Measurements from ENCODE around the gene NTRK3. TPM values are rescaled to one million over a fixed set of nuclear protein-coding genes. Genes with fewer than 3 reads are reported as not detected.

Gene NTRK3
- total and polyA plus RNA-seq, 12 donors: 1.6 to 8.5 (median 3.3) TPM

DNA sequence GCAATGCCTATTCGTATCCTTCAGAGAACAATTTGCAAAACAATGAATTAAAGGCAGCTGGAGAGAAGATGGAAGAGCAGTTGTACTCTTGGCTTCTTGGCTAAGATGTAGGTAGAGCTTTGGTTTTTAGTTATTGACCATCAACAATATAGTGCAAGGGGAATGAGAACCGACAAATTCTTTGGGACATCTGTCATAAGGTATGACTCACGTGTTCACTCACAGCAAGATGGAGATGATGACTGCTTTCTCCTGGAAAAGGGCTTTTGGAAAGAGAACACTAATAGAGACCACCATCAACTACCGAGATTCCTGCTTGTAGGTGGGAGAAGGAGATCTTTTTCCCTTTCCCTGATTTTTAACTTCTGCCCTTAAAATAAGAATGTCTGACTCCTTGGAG, 234.9 kb downstream of the NTRK3 start:
- H3K27me3 ChIP-seq: no peaks in the 10 kb centered on the region
- H3K36me3 ChIP-seq (replicated peaks in 1 of 2): no peaks in the 10 kb centered on the region
- H3K4me1 ChIP-seq (replicated peaks in 1 of 2): no peaks in the 10 kb centered on the region
- TF ChIP-seq, protein P1, sequence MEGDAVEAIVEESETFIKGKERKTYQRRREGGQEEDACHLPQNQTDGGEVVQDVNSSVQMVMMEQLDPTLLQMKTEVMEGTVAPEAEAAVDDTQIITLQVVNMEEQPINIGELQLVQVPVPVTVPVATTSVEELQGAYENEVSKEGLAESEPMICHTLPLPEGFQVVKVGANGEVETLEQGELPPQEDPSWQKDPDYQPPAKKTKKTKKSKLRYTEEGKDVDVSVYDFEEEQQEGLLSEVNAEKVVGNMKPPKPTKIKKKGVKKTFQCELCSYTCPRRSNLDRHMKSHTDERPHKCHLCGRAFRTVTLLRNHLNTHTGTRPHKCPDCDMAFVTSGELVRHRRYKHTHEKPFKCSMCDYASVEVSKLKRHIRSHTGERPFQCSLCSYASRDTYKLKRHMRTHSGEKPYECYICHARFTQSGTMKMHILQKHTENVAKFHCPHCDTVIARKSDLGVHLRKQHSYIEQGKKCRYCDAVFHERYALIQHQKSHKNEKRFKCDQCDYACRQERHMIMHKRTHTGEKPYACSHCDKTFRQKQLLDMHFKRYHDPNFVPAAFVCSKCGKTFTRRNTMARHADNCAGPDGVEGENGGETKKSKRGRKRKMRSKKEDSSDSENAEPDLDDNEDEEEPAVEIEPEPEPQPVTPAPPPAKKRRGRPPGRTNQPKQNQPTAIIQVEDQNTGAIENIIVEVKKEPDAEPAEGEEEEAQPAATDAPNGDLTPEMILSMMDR (IDR thresholded peaks at IDR 0.05): no peak
- no peak for TF ChIP-seq POLR2A (IDR thresholded peaks at IDR 0.05)
- no peak overlapping the region for H3K4me3 ChIP-seq
- 61 to 80% (median 73%) methylated on average over 4 of the region's 4 CpGs for WGBS, 4 donors
- intact Hi-C loops (cut with DNase I): no loop called here
- DNase-seq: no peak
- H3K9me3 ChIP-seq (replicated peaks in 1 of 3): no peaks in the 10 kb centered on the region
- no peak overlapping the region for H3K27ac ChIP-seq

DNA sequence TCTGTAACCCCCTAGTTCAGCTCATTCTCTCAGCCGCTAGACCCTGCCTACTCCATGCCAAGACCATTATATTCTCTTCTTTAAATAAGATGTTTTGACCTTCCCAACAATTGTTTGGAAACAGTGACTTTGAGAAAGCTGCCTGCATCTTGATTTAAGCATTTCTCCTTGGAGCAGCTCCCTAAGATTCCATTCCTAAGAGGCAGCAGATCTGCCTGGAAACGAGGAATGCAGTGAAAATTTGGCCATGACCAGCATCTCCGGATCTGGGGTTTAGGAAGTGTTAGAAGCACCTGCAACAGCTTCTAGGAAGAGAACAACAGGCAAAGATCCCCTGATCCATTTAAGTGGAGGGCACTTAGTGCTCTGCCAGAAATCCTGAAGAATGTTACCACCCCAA, 235.7 kb downstream of the NTRK3 start:
- no peak overlapping the region for H3K4me3 ChIP-seq
- H3K9me3 ChIP-seq (replicated peaks in 1 of 3): no peaks in the 10 kb centered on the region
- no peaks in the 10 kb centered on the region for H3K27me3 ChIP-seq
- no peak for DNase-seq
- no peaks in the 10 kb centered on the region for H3K4me1 ChIP-seq (replicated peaks in 1 of 2)
- no peaks in the 10 kb centered on the region for H3K36me3 ChIP-seq (replicated peaks in 1 of 2)
- 43 to 64% (median 61%) methylated on average over 3 of the region's 3 CpGs for WGBS, 4 donors
- intact Hi-C loops (cut with DNase I): no loop called here
- no peak overlapping the region for H3K27ac ChIP-seq
- TF ChIP-seq, protein P1 (IDR thresholded peaks at IDR 0.05): no peak
- no peak for TF ChIP-seq POLR2A (IDR thresholded peaks at IDR 0.05)

DNA sequence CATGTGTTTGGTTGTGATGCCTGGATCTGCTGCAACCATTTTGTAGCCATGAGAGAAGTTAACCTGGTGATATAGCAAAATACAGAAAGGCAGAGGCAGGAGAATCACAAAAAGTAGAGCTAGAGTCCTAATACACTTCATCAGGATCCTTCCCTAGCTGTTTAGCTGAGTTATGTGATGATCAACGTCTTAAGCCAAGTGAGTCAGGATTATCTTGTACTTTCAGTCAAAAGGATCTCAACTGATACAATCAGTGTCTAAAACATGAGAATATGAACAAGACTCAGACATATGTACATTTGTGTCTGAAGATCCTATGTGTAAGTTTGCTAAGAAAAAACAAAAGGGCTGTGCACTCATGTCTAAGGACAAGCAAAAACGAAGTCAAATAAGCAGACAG, 236.9 kb downstream of the NTRK3 start:
- Histone ChIP-seq H3K27ac (no peak overlapping the region), H3K27me3 (no peaks in the 10 kb centered on the region), H3K4me1 (replicated peaks in 1 of 2) (no peaks in the 10 kb centered on the region), H3K36me3 (replicated peaks in 1 of 2) (no peaks in the 10 kb centered on the region), H3K9me3 (replicated peaks in 1 of 3) (no peaks in the 10 kb centered on the region), H3K4me3 (no peak overlapping the region)
- no peak for DNase-seq
- no peak for TF ChIP-seq POLR2A (IDR thresholded peaks at IDR 0.05)
- TF ChIP-seq, protein P1 (IDR thresholded peaks at IDR 0.05): no peak
- intact Hi-C loops (cut with DNase I): no loop called here
- 48 to 63% (median 57%) methylated on average over 2 of the region's 2 CpGs for WGBS, 4 donors

DNA sequence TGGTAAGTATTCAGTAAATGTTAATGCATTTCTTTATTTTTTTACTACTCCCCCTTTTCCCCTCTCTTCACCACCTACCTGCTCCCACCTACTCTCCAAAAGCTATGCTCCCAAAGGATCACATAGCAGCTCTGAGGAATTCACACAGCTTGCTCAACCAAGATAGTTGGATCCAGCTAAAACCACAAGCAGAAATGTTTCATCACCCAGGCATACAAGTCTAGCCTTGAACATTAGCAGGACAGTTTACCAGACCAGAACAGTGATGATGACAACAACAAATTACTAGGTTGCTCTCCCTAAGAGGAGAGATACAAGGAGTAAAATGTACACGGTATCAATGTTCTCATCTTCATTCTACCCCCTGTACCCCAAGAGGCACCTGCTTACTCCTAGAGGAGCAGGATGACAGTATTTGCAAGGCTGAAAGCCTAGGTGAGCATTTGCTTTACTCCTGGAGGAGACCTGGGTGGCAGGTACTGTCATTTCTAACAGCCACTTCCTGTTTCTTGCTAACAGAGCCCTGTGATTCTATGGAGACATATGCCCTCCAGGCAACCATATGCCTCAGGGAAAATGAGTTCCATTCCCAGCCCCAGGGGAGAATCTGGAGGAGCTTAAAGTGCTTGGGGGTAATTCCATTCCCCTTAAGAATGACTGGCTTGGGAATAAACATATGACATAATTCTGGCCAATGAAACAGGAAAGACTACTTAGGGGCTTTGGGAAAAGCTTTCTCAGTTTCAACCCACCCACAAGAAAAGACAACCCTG, 237.5 kb downstream of the NTRK3 start:
- no peak for DNase-seq
- TF ChIP-seq, protein P1 (IDR thresholded peaks at IDR 0.05): no peak
- no peak for TF ChIP-seq POLR2A (IDR thresholded peaks at IDR 0.05)
- 79 to 88% (median 81%) methylated on average over 1 of the region's 1 CpG for WGBS, 4 donors
- Histone ChIP-seq H3K9me3 (replicated peaks in 1 of 3) (no peaks in the 10 kb centered on the region), H3K27ac (no peak overlapping the region), H3K27me3 (no peaks in the 10 kb centered on the region), H3K36me3 (replicated peaks in 1 of 2) (no peaks in the 10 kb centered on the region), H3K4me1 (replicated peaks in 1 of 2) (no peaks in the 10 kb centered on the region), H3K4me3 (no peak overlapping the region)
- intact Hi-C loops (cut with DNase I): no loop called here
